ENCODE results near the gene SLC4A3. TPM values are rescaled to one million over a fixed set of nuclear protein-coding genes. Genes with fewer than 3 reads are reported as not detected.

Gene SLC4A3
- total RNA-seq (2014; rRNA removed; shearing (Covaris generic)) = 10.9 and 11.4 TPM in 2 replicates

- DNase-seq (ENCODE audit: low spot score) = no peak
Observed at GRCh38 chr2:219627103-219628100, at the start of gene SLC4A3. Gene SLC4A3 (plus strand): TSS chr2:219627630. CDS start chr2:219627993, 363 bp downstream.

- no peak for DNase-seq (ENCODE audit: low spot score)
Observed at GRCh38 chr2:219578811-219579613, 48.4 kb upstream of the SLC4A3 start.

GRCh38 chr2:219581346-219581745 is 46.1 kb upstream of the SLC4A3 start:
- no peak for DNase-seq (ENCODE audit: low spot score)

GRCh38 chr2:219591091-219591490 is 36.3 kb upstream of the SLC4A3 start:
- DNase-seq (ENCODE audit: low spot score) = no peak

GRCh38 chr2:219592736-219593135 is 34.7 kb upstream of the SLC4A3 start:
- no peak for DNase-seq (ENCODE audit: low spot score)

GRCh38 chr2:219593154-219593553 is 34.3 kb upstream of the SLC4A3 start:
- no peak for DNase-seq (ENCODE audit: low spot score)

- no peak for DNase-seq (ENCODE audit: low spot score)
Observed at GRCh38 chr2:219595256-219595655, 32.2 kb upstream of the SLC4A3 start.

GRCh38 chr2:219596954-219597551 is 30.4 kb upstream of the SLC4A3 start:
- DNase-seq (ENCODE audit: low spot score) = peak; percentile 44

GRCh38 chr2:219597552-219598307 is 29.7 kb upstream of the SLC4A3 start, which contains the start of gene STK11IP:
Gene STK11IP (plus strand): TSS chr2:219597857. CDS start chr2:219598120, 263 bp downstream.
- peak; percentile 96 for DNase-seq (ENCODE audit: low spot score)

GRCh38 chr2:219598308-219599078 is 28.9 kb upstream of the SLC4A3 start:
- DNase-seq (ENCODE audit: low spot score) = no peak

- DNase-seq (ENCODE audit: low spot score) = no peak
Observed at GRCh38 chr2:219603771-219604170, 23.7 kb upstream of the SLC4A3 start.

- DNase-seq (ENCODE audit: low spot score) = no peak
Observed at GRCh38 chr2:219605607-219605954, 21.8 kb upstream of the SLC4A3 start.

GRCh38 chr2:219607931-219608330 is 19.5 kb upstream of the SLC4A3 start:
- DNase-seq (ENCODE audit: low spot score) = no peak

GRCh38 chr2:219608399-219608964 is 18.9 kb upstream of the SLC4A3 start:
- DNase-seq (ENCODE audit: low spot score) = no peak

- DNase-seq (ENCODE audit: low spot score) = no peak
Observed at GRCh38 chr2:219609149-219609750, 18.2 kb upstream of the SLC4A3 start.

- DNase-seq (ENCODE audit: low spot score) = no peak
Observed at GRCh38 chr2:219611306-219611705, 16.1 kb upstream of the SLC4A3 start.

- DNase-seq (ENCODE audit: low spot score) = no peak
Observed at GRCh38 chr2:219611866-219612576, 15.4 kb upstream of the SLC4A3 start.

GRCh38 chr2:219612577-219613286 is 14.7 kb upstream of the SLC4A3 start:
- no peak for DNase-seq (ENCODE audit: low spot score)

Data from A172 (cell line).